WTC11 (cell line): ENCODE results near the gene OR5AU1. TPM values are rescaled to one million over a fixed set of nuclear protein-coding genes. Genes with fewer than 3 reads are reported as not detected.

Experiments used
- ATAC-seq: fragments of 200-7000 bp; cut with Tn5 transposase; 2 replicates; pipeline ENCODE4 v1.10.0; 2021; ENCODE audit warnings: mild to moderate bottlenecking, moderate library complexity
- CTCF ChIA-PET: fragments of 300-600 bp; sonication (Branson Sonifier 250); formaldehyde crosslinking; loops from one replicate; lab custom pipeline; 2021; ENCODE audit warnings: antibody characterized with exemption; lab: Charles Lee
- POLR2A ChIA-PET: fragments of 350-600 bp; sonication (Branson Sonifier 250); formaldehyde crosslinking; loops from one replicate; lab custom pipeline; 2021; ENCODE audit warnings: antibody characterized with exemption; lab: Charles Lee
- DNase-seq: peaks from one replicate; pipeline ENCODE4 v3.0.0; 2021; ENCODE audit warnings: low spot score
- H3K27ac Mint-ChIP-seq: 2 replicates; pipeline ENCODE4 v1.8.0; 2021; ENCODE audit warnings: mixed read lengths
- H3K27me3 Mint-ChIP-seq: 2 replicates; pipeline ENCODE4 v1.8.0; 2021; ENCODE audit warnings: low read depth, mild to moderate bottlenecking, moderate library complexity, mixed read lengths
- H3K36me3 Mint-ChIP-seq: 2 replicates; pipeline ENCODE4 v1.8.0; 2021; ENCODE audit warnings: mixed read lengths
- H3K4me1 Mint-ChIP-seq: 2 replicates; pipeline ENCODE4 v1.8.0; 2022; ENCODE audit warnings: mixed read lengths
- H3K4me3 Mint-ChIP-seq: 2 replicates; pipeline ENCODE4 v1.8.0; 2021; ENCODE audit warnings: mild to moderate bottlenecking, moderate library complexity, mixed read lengths
- H3K9me3 Mint-ChIP-seq: 2 replicates; pipeline ENCODE4 v1.8.0; 2021; ENCODE audit warnings: mixed read lengths
- AR ChIP-seq: fragments of 250-450 bp; sonication (Bioruptor Pico); IDR thresholded peaks from 2 replicates; pipeline ENCODE4 v1.9.0; 2021; ENCODE audit warnings: mild to moderate bottlenecking
- CDX4 ChIP-seq: fragments of 250-450 bp; sonication (Bioruptor Pico); IDR thresholded peaks from 2 replicates; pipeline ENCODE4 v1.9.0; 2021; ENCODE audit warnings: moderate library complexity, mild to moderate bottlenecking, inconsistent platforms, borderline replicate concordance
- ELF4 ChIP-seq: sonication (generic); formaldehyde crosslinking; IDR thresholded peaks from 2 replicates; pipeline ENCODE4 v1.8.1; 2022; ENCODE audit warnings: low read depth, mild to moderate bottlenecking, moderate library complexity, missing genetic modification reagents
- EMX1 ChIP-seq: fragments of 250-450 bp; sonication (Bioruptor Pico); IDR thresholded peaks from 2 replicates; pipeline ENCODE4 v1.8.0; 2021; ENCODE audit warnings: mild to moderate bottlenecking
- IRF1 ChIP-seq: sonication (generic); formaldehyde crosslinking; IDR thresholded peaks from 2 replicates; pipeline ENCODE4 v1.8.0; 2023; ENCODE audit warnings: missing genetic modification reagents
- KAT7 ChIP-seq: sonication (generic); formaldehyde crosslinking; IDR thresholded peaks from 2 replicates; pipeline ENCODE4 v1.8.1; 2023; ENCODE audit warnings: missing genetic modification reagents, mild to moderate bottlenecking, borderline replicate concordance
- NFE2L1 ChIP-seq: sonication (generic); formaldehyde crosslinking; IDR thresholded peaks from 2 replicates; pipeline ENCODE4 v1.8.1; 2023; ENCODE audit warnings: missing genetic modification reagents
- NR3C1 ChIP-seq: sonication (generic); formaldehyde crosslinking; conservative IDR thresholded peaks from 2 replicates; pipeline ENCODE4 v1.8.1; 2023; ENCODE audit warnings: low read depth, mild to moderate bottlenecking, missing genetic modification reagents
- PRDM15 ChIP-seq: sonication (generic); formaldehyde crosslinking; IDR thresholded peaks from 2 replicates; pipeline ENCODE4 v1.8.0; 2022; ENCODE audit warnings: missing genetic modification reagents
- RELA ChIP-seq: sonication (generic); formaldehyde crosslinking; IDR thresholded peaks from 2 replicates; pipeline ENCODE4 v1.8.1; 2022; ENCODE audit warnings: missing genetic modification reagents, mild to moderate bottlenecking, borderline replicate concordance
- STAT6 ChIP-seq: sonication (generic); formaldehyde crosslinking; conservative IDR thresholded peaks from 2 replicates; pipeline ENCODE4 v1.8.1; 2023; ENCODE audit warnings: mild to moderate bottlenecking, low read depth, missing genetic modification reagents, moderate library complexity
- TEAD4 ChIP-seq: sonication (generic); formaldehyde crosslinking; IDR thresholded peaks from 2 replicates; pipeline ENCODE4 v1.8.0; 2022; ENCODE audit warnings: mild to moderate bottlenecking, missing genetic modification reagents
- ZNF138 ChIP-seq: sonication (generic); formaldehyde crosslinking; conservative IDR thresholded peaks from 2 replicates; pipeline ENCODE4 v1.8.1; 2022; ENCODE audit warnings: mild to moderate bottlenecking, moderate library complexity, missing genetic modification reagents
- ZNF232 ChIP-seq: sonication (generic); formaldehyde crosslinking; IDR thresholded peaks from 2 replicates; pipeline ENCODE4 v1.8.0; 2022; ENCODE audit warnings: mild to moderate bottlenecking, missing genetic modification reagents
- ZNF425 ChIP-seq: fragments of 250-450 bp; sonication (Bioruptor Pico); conservative IDR thresholded peaks from 2 replicates; pipeline ENCODE4 v1.9.0; 2021; ENCODE audit warnings: mild to moderate bottlenecking
- ZNF512 ChIP-seq: sonication (generic); formaldehyde crosslinking; IDR thresholded peaks from 2 replicates; pipeline ENCODE4 v1.8.1; 2022; ENCODE audit warnings: missing genetic modification reagents, borderline replicate concordance
- ZNF671 ChIP-seq: fragments of 250-450 bp; sonication (Bioruptor Pico); IDR thresholded peaks from 2 replicates; pipeline ENCODE4 v1.8.0; 2021; ENCODE audit warnings: mild to moderate bottlenecking
- total RNA-seq: library from RNA; stranded (reverse); gene quantifications from 3 replicates; pipeline ENCODE4 v1.2.3, GENCODE V29; 2021

The OR5AU1 gene
- total RNA-seq, 1 experiment from 2014 or later: not detected

- TF ChIP-seq CDX4: no peak
- TF ChIP-seq NR3C1 (CRISPR knock-in tag): no peak
- TF ChIP-seq NFE2L1 (CRISPR knock-in tag): no peak
- 0 out of 2 replicates have a peak, but pooled peaks have one; percentile 89 for TF ChIP-seq AR (CRISPR knock-in tag)
- TF ChIP-seq ZNF138 (CRISPR knock-in tag): no peak
- TF ChIP-seq RELA: no peak
Measured at GRCh38 chr14:21199611-21200560, 44.0 kb upstream of the OR5AU1 start (continued).

GRCh38 chr14:21197418-21198205 lies 41.7 kb upstream of the OR5AU1 start:
- ATAC-seq: no peak
- H3K4me1 Mint-ChIP-seq: peaks cover 17% of the 10 kb centered on the region
- H3K4me3 Mint-ChIP-seq: no peak overlapping the region
- no peak for DNase-seq
- no peaks in the 10 kb centered on the region for H3K36me3 Mint-ChIP-seq
- POLR2A ChIA-PET: no interaction called here
- peaks cover 12% of the 10 kb centered on the region for H3K9me3 Mint-ChIP-seq
- CTCF ChIA-PET: no interaction called here
- peaks cover 4% of the 10 kb centered on the region for H3K27me3 Mint-ChIP-seq
- no peak overlapping the region for H3K27ac Mint-ChIP-seq
- TF ChIP-seq ZNF232 (CRISPR knock-in tag) (no peak), IRF1 (no peak), KAT7 (CRISPR knock-in tag) (no peak), TEAD4 (no peak), EMX1 (peak; percentile 77; the same call in 1 of the 2 replicates), ELF4 (CRISPR knock-in tag) (no peak), STAT6 (CRISPR knock-in tag) (no peak), PRDM15 (CRISPR knock-in tag) (no peak), ZNF425 (CRISPR knock-in tag) (0 out of 2 replicates have a peak, but pooled peaks have one; percentile 32), NFE2L1 (CRISPR knock-in tag) (no peak), ZNF512 (CRISPR knock-in tag) (no peak), ZNF671 (CRISPR knock-in tag) (no peak; the same call in 1 of the 2 replicates)
